GM18526 (cell line): ENCODE results near the gene IGFN1.

ENCODE experiments used
- POLR2A ChIP-seq: IDR thresholded peaks from 3 replicates; pipeline ENCODE4 v1.6.1; 2011; ENCODE audit not compliant: insufficient read length; ENCODE audit errors: extremely low read depth

The IGFN1 gene

DNA sequence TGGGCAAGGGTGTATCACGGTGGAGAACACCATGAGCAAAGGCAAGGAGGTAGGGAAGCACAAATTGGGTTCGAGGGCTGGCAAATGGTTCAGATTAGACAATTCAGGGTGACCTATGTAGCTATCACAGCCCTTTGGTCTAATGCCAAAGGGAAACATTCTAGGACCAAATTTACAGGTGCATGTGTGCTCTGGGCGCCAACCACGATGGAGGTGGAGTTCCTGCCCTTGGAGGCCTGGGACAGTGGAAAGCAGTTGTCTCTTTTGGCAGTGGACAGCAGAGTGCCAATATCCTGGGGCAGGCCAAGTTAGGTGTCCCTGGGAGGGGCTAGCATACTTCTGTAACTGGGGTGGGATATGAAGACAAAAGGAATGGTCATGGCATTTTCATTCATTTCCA lies 40.1 kb downstream of the IGFN1 start:
- TF ChIP-seq POLR2A: no peak

DNA sequence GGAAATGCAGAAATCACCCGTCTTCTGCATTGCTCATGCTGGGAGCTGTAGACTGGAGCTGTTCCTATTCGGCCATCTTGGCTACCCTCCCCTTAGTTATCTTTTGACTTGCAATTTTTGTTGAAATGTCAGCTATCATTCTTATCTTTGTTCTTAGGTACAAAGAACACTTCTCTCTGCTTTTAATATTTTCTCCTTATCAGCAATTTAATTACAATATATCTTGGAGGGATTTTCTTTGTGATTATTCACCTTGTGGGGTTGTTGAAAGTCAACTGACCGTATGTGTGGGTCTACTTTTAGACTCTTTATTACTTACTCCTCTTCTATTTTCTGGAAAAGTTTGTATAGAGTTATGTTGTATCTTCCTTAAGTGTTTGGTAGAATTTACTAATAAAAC lies 49.5 kb downstream of the IGFN1 start:
- no peak for TF ChIP-seq POLR2A

DNA sequence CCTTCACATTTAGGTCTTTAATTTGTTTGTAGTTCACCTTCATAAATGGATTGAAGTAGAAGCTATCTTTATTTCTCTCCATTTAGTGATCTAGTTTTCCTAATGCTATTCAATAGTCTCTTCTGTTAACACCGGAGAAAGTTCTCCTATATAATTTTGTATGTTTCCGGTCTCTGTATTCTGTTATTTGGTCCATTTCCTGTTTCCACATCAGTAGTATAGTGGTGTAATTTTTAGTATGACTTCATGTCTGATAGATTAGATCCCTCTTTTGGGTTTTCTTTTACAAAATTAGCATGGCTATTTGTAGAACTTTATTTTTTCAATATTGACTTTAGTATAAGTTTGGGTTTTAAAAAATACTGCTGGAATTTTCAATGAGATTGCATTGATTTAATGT lies 51.1 kb downstream of the IGFN1 start:
- TF ChIP-seq POLR2A: no peak

DNA sequence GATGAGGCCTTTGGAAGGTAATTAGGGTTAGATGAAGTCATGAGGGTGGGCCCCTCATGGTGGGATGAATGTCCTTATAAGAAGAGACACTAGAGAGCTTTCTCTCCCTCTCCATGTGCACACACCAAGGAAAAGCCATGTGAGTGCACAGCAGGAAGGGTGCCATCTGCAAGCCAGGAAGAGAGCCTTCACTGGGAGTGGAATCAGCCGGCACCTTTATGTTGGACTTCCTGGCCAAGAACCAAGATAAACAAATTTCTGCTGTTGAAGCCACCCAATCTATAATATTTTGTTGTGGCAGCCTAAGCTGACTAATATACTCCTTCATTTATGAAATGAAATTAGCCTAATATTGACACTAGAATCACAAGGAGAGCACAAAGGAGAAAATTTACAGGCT lies 54.5 kb downstream of the IGFN1 start:
- no peak for TF ChIP-seq POLR2A

DNA sequence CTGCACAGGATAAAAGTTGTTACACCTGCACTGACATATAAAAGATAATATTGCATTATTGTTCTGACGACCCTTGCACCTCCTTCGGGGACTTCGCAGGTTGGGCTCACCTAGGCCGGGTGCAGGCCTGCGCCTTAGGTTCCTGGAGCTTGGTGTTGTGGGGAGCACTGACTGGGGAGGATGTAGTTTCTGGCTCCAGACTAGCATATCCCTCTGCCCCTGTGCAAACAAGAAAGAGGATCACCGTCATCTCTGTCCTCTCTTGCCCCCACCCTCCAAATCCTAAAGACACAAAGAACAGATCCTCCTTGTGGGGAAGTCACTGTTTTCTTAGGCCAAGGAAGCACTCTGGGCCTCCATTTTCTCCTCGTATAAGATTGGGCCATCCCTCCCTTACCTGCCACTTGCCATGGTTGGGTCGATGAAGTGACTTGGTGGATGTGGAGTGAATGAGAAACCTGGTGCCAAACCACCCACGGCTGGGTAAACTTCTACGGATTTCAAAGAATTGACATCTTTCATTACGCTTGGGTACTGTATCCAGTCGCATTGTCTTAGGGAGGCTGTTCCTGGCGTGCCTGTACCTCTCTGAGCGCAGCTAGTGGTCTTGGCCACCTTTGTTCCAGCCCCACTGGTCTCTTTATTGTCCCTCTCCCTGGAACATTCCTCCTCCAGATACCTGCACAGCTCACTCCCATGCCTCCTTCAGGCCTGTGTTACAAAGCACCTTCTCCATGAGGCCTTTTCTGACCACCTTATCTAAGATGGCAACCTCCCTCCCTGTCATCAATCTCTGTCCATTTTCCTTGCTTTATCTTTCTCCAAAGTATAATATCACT lies 58.3 kb downstream of the IGFN1 start:
- TF ChIP-seq POLR2A: no peak

DNA sequence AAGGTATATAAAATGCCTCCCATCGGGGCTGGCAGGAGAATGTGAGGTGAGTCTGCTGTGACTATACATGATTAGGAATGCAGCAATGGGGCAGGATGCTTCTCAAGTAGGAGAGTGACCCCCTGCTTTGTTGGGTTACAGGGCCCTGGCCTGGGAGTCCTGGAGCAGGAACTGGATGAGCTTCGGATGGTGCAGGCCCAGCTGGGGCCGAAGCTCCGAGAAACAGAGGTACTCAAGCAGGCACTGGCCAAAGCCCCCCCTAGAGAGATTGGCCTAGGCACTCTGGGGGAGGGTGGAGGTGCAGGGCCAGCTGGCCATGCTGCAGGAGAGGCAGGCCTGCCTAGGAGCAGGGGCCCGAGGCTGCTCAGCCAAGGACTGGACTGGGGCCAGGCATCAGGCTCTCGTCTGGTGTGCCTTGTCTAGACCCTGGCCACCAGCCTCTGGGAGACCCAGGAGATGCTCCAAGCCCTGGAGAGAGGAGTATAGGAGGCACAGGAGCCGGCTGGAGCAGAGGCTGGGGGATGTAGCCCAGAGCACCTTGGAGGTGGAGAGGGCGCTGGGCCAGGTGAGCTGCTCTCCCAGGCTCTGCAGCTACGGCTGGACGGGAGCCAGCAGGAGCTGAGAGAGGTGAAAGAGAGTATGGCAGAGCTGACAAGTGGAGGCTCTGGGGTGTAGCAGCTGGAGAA lies 59.8 kb downstream of the IGFN1 start:
- TF ChIP-seq POLR2A: no peak

DNA sequence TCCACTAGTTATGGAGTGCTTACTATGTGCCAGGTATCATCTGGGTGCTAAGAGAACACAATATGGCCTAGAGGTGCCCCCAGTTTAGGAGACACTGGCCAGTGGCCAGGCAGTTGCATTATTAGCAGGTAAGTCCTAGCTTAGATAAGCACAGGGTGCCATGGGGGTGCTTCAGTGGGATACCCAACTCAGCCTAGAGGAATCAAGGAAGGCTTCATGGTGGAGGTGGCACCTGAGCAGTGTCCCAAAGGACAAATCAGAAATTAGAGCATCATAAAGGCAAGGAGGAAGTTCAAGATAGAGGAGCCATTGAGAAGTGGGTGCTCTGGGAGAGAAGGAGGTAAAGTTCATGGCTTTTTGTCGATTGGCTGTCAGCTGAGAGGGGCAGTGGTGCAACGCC lies 60.8 kb downstream of the IGFN1 start:
- no peak for TF ChIP-seq POLR2A

DNA sequence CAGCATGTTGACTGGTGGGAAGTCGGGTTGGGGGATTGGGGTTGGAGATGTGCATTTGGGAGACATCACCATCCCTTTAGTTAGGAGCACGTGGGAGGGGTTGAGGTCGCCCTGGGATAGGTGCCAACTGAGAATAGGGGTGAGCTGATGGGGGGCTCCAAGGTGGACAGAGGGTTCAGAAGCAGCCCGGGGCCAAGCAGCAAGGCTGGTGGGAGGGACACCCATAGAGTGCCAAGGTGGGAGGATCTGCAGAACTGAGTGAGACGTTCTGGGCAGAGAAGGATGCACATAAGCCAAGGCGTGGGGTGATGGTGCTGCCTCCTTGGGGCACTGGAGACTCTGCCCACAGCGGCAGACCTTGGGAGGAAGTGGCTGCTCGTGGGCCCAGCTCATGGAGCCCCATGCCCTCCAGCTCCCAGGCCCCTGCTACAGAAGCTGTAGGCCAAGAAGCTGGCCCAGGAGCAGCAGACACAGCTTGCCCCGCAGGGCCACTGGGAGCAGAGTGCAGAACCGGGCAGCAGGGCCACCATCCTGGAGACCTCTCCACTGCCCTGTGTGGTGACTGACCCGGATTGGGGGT lies 61.3 kb downstream of the IGFN1 start:
- TF ChIP-seq POLR2A: no peak

DNA sequence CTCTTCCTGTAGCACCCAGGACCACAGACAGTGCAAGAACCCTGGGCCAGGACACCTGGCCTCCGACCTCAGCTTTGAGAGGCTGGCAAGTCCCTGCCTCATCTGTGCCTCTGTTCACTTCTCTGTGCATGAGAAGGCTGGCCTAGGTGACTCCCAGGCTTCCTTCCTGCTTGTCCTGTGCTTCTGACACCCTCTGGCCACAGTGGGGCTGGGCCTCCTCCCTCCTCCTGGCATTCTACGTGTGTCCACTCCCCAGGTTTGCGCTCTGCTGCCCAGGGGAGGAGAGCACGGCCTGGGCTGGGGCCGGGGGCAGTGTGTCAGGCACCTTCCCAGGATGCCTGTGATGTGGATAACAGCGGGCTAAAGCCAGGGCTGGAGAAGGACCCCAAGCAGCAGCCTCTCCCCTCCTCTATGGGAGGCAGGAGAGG lies 62.3 kb downstream of the IGFN1 start:
- no peak for TF ChIP-seq POLR2A

DNA sequence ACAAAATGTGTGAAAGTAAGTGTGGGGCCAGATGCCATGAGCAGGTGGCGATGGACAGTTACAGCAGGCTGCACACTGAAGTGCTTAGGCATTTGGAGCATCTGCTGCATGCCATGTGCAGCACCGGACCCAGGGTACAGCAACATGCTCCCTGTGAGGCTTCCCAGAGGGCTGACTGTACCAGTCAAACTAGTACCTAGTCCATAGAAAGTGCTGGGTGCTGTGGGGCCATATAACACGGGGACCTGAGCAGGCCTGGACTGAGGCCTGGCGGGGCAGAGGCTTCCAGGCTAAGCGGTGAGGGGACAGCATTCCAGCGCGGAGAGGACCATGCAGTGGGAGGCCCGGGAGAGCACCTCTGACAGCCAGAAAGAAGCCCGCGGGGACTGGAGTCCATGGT lies 62.8 kb downstream of the IGFN1 start:
- no peak for TF ChIP-seq POLR2A

DNA sequence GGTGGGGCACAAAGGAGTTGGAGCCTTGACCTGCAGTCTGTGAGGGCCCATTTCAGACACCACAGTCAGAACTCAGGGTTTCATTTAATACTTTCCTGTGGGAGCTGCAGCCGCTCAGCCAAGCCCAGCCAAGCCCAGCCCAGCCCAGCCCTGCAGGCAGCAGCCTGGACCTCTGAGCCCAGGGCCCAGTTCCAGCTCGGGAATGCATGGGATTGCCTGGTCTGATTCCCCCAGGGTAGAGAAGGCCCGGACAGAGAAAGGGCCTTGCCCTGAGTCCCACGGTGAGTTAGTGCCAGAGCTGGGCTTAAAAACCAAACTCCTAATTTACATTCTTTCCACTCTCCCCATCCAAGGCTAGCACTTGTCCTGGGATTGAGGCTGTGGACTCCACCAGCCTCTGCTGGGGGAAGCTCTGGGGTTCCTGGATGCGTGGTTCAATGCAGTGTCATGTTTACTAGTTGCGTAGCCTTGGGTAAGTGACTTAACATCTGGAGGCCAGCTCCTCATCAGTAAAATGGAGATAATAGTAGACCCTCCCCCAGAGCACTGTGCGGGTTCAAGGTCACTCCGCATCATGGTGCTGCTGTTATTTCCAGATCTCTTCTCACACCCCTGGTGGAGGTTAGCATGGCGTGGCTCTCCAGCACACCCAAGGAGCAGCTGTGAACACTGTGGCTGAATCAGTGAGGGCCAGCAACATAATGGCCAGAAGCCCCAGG lies 63.4 kb downstream of the IGFN1 start:
- no peak for TF ChIP-seq POLR2A

DNA sequence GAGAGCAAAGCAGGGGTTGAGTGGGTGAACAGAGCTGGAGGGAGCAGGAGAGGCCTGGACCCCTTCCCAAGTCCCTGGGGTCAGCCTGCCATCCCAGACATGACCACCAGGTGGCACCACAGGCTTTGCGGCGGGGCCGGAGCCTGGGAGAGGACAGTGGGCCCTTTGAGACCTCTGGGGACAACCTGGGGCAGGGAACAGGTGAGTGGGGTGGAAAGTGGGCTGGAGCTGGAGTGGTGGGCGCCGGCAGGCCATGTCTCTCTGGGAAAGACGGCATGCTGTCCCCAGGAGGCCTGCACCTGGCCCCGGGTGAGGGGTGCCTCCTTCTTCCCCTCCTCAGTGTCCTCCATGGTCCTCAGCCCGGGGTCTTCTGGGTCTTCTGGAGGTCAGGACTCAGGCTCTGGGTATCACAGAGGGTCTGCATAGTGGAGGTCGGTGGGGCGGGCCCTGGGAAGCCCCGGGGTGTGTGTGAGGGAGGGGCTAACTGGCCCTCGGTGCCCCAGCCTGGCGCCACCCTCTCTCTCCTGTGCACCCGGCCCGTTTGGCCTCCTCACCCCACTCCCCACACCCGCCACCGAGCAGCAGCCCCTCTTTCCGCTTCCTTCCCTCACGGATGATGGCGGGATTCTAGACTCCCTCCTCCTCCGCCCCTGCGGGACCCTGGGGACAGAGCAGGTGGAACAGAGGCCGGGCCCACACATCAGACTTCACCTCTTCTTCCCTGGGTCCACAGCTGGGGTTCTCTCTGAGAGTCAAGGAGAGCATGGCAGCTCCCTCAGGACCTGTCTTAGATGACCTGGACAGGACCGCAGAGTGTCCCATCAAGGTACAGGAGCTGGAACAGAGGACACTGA lies 64.2 kb downstream of the IGFN1 start:
- no peak for TF ChIP-seq POLR2A

DNA sequence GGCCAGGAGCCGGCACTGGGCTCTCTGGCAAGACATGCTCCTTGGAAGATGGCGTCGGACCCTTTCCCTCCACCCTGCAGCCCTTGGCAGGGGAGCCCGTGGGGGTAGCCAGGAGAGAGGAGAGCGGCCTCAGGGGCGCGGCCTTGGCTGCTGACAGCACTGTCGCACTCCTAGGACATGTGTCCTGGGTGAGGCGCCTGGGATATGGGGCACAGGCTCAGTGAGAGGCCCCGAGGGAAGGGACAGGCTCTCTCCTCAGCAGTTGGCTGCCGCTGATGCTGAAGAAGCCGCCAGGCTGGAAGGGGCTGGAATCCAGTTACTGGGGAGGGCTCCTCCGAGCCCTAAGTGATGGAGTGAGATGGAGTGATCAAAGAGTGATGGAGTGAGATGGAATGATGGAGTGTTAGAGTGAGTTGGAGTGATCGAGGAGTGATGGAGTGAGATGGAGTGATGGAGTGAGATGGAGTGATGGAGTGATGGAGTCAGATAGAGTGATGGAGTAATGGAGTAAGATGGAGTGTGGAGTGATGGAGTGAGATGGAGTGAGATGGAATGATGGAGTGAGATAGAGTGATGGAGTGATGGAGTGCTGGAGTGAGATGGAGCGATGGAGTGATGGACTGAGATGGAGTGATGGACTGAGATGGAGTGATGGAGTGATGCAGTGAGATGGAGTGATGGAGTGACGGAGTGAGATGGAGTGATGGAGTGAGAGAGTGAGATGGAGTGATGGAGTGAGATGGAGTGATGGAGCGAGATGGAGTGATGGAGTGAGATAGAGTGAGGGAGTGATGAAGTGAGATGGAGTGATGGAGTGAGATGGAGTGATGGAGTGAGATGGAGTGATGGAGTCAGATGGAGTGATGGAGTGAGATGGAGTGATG lies 65.1 kb downstream of the IGFN1 start:
- TF ChIP-seq POLR2A: no peak

DNA sequence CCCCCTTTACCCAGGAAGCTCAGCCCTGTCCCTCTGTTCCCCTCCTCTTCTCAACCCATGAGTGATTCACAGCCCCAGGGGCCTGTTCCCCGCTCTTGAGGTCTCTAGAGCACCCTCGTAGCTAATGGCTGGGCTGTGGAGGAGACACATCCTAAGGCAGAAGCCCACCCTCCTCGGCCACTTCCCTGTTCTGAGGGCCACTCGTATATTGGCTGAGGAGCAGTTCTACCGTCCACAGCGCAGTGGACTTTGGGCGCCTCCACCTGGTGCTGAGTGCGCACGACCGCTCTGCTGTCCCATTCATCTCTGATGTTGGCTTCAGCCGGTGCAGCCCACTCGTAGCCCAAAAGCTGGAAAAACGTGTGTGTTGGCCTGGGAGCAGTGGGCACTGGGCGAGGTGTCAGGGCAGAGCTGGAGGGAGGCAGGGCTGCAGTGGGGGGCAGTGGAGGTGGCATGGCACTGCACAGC lies 68.2 kb downstream of the IGFN1 start:
- TF ChIP-seq POLR2A: no peak
